NK-92 treated with Interleukin-12 subunit alpha and Interleukin-12 subunit beta, amount 100 ng/mL, for 24 hours (cell line): ENCODE measurements around the gene HSPH1.
"Not testable (repeated sequence)": the region's sequence is repeated elsewhere in the genome, so short reads cannot be mapped to it uniquely, and the experiment has no call there.

Source experiments
- DNase-seq: peaks from one replicate; lab custom pipeline; 2025; lab: John Stamatoyannopoulos, UW

Gene HSPH1

GRCh38 chr13:31131470-31131961 lies 30.2 kb downstream of the HSPH1 start:
- DNase-seq: no peak

- no peak for DNase-seq
Observed at GRCh38 chr13:31129419-31129818, 32.3 kb downstream of the HSPH1 start.

- DNase-seq: no peak
Observed at GRCh38 chr13:31124204-31124603, 37.5 kb downstream of the HSPH1 start.

GRCh38 chr13:31122544-31123260 lies 39.0 kb downstream of the HSPH1 start:
- DNase-seq: no peak

- DNase-seq: no peak
Observed at GRCh38 chr13:31122143-31122542, 39.6 kb downstream of the HSPH1 start.

- no peak for DNase-seq
Observed at GRCh38 chr13:31121379-31122140, 40.1 kb downstream of the HSPH1 start.

GRCh38 chr13:31119966-31120700 lies 41.6 kb downstream of the HSPH1 start:
- no peak for DNase-seq

GRCh38 chr13:31119526-31119925 lies 42.2 kb downstream of the HSPH1 start:
- DNase-seq: no peak

GRCh38 chr13:31116224-31116623 lies 45.5 kb downstream of the HSPH1 start:
- DNase-seq: no peak

GRCh38 chr13:31115616-31116015 lies 46.1 kb downstream of the HSPH1 start:
- no peak for DNase-seq

GRCh38 chr13:31114641-31115040 lies 47.1 kb downstream of the HSPH1 start:
- DNase-seq: no peak

GRCh38 chr13:31111136-31111535 lies 50.6 kb downstream of the HSPH1 start:
- DNase-seq: no peak

GRCh38 chr13:31110617-31111016 lies 51.1 kb downstream of the HSPH1 start:
- DNase-seq: no peak

- no peak for DNase-seq
Observed at GRCh38 chr13:31110169-31110568, 51.5 kb downstream of the HSPH1 start.

- no peak for DNase-seq
Observed at GRCh38 chr13:31107109-31107508, 54.6 kb downstream of the HSPH1 start.

- DNase-seq: no peak
Observed at GRCh38 chr13:31105856-31106255, 55.8 kb downstream of the HSPH1 start.

- DNase-seq: no peak
Observed at GRCh38 chr13:31105020-31105795, 56.5 kb downstream of the HSPH1 start.

- DNase-seq: no peak
Observed at GRCh38 chr13:31102905-31103304, 58.8 kb downstream of the HSPH1 start.

GRCh38 chr13:31101472-31102170 lies 60.1 kb downstream of the HSPH1 start:
- DNase-seq: no peak

- DNase-seq: no peak
Observed at GRCh38 chr13:31100721-31101120, 61.0 kb downstream of the HSPH1 start.

GRCh38 chr13:31097911-31098434 lies 63.7 kb downstream of the HSPH1 start:
- DNase-seq: not testable (repeated sequence)
